Spleen (tissue), 7 donors: Measurements from ENCODE around the gene TMCC1.

Experiments
- CTCF ChIP-seq, 11 experiments: fragments of 200-600 bp in 7 of 11; fragments of 450-650 bp in 4 of 11; sonication (generic) in 4 of 11; IDR thresholded peaks in 8 of 11; conservative IDR thresholded peaks in 3 of 11; 1 replicate in 7 of 11; 2 replicates in 4 of 11; pipeline versions ENCODE4 v1.4.0 to v1.8.0; 2016 to 2021; ENCODE audit warnings: antibody characterized with exemption in 11 of 11, inconsistent platforms in 4 of 11, mild to moderate bottlenecking in 1 of 11
- POLR2A ChIP-seq, 3 donors: fragments of 450-650 bp; IDR thresholded peaks; one replicate each; pipeline ENCODE4 v1.5.1; 2017; ENCODE audit warnings: antibody characterized with exemption in 3 of 3, mild to moderate bottlenecking in 1 of 3
- donor health status: DM: no; HTN: no; CAD: no; lungs with moderate emphysema.
- donor health status: DM: no; HTN: no; CAD: no.
- donor health status: DM: no; HTN: no; CAD: no.

DNA sequence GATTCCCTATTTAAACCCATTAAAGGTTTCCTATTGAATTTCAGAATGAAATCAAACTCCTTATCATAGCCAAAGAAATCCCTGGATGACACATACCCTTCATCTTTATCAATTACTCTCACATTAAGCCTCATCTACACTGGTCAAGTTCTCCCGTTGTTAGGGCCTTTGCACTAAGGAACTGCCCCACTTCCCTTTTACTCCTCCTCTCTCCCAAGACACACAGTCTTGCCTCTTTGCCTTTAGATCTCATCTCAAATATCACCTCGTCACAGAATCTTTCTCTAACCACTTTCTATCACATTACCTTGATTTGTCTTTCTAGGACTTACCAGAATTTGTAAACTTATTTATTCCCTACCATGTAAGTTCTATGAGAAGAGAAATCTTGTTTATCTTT, 117.6 kb downstream of the TMCC1 start:
- no peak for TF ChIP-seq CTCF (IDR thresholded peaks at IDR 0.05 in 8 of 11, conservative IDR thresholded peaks at IDR 0.05 in 3 of 11)
- no peak for TF ChIP-seq POLR2A (IDR thresholded peaks at IDR 0.05)
